Measurements from ENCODE around the gene ANAPC16. TPM values are rescaled to one million over a fixed set of nuclear protein-coding genes. Genes with fewer than 3 reads are reported as not detected.

ANAPC16 gene
- total RNA-seq, 2 donors from 2014 or later: 57.4 to 68.4 TPM

DNA sequence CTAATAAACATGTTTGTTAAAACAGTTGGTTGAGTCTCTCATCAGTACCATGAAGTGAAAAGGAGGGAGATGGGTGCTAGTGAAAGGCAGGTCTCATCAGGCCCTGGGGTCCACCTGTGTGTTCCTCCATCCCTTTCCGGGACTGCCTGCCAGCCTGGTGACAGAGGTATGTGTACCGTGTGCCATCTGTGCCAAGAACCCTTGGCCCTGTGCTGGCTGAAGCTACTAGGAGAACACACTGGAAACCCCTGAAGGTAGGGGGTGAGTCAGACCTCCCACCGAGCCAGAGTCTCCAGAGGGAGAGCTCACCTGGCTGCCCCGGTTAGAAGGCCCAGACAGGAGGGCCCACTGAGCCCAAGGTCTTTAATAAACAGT is 60.2 kb downstream of the ANAPC16 start:
- peak overlapping the region; percentile 68 for H3K27ac Mint-ChIP-seq
- H3K4me1 Mint-ChIP-seq: peaks cover 39% of the 10 kb centered on the region
- no peak overlapping the region for H3K27ac ChIP-seq (ENCODE audit: low read depth, low read length)
- TF ChIP-seq, protein P1, sequence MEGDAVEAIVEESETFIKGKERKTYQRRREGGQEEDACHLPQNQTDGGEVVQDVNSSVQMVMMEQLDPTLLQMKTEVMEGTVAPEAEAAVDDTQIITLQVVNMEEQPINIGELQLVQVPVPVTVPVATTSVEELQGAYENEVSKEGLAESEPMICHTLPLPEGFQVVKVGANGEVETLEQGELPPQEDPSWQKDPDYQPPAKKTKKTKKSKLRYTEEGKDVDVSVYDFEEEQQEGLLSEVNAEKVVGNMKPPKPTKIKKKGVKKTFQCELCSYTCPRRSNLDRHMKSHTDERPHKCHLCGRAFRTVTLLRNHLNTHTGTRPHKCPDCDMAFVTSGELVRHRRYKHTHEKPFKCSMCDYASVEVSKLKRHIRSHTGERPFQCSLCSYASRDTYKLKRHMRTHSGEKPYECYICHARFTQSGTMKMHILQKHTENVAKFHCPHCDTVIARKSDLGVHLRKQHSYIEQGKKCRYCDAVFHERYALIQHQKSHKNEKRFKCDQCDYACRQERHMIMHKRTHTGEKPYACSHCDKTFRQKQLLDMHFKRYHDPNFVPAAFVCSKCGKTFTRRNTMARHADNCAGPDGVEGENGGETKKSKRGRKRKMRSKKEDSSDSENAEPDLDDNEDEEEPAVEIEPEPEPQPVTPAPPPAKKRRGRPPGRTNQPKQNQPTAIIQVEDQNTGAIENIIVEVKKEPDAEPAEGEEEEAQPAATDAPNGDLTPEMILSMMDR (conservative IDR thresholded peaks at IDR 0.05): no peak
- H3K27me3 Mint-ChIP-seq (ENCODE audit: insufficient read depth): no peaks in the 10 kb centered on the region
- H3K4me3 ChIP-seq (ENCODE audit: low read length): peak overlapping the region; percentile 92
- H3K9me3 Mint-ChIP-seq: no peaks in the 10 kb centered on the region
- peaks cover 20% of the 10 kb centered on the region for H3K4me1 ChIP-seq (ENCODE audit: control insufficient read depth, insufficient read depth, low read length)
- WGBS, 2 experiments (ENCODE audit: insufficient coverage in 1 of 2, insufficient read length in 1 of 2): 86 to 89% methylated on average over 4 of the region's 4 CpGs
- H3K9me3 ChIP-seq (ENCODE audit: control insufficient read depth, low read length): no peaks in the 10 kb centered on the region
- no peak for DNase-seq
- H3K9ac ChIP-seq (ENCODE audit: extremely low read depth, low read length, poor library complexity, severe bottlenecking): no peak overlapping the region
- H3K36me3 Mint-ChIP-seq (ENCODE audit: low read depth): peaks cover 1% of the 10 kb centered on the region
- H3K36me3 ChIP-seq (ENCODE audit: control insufficient read depth, insufficient read depth, low read length): peaks cover 7% of the 10 kb centered on the region
- H3K4me3 Mint-ChIP-seq: peak overlapping the region; percentile 85
- H3K27me3 ChIP-seq (ENCODE audit: control insufficient read depth, insufficient read depth, low read length, poor library complexity, severe bottlenecking): no peaks in the 10 kb centered on the region

DNA sequence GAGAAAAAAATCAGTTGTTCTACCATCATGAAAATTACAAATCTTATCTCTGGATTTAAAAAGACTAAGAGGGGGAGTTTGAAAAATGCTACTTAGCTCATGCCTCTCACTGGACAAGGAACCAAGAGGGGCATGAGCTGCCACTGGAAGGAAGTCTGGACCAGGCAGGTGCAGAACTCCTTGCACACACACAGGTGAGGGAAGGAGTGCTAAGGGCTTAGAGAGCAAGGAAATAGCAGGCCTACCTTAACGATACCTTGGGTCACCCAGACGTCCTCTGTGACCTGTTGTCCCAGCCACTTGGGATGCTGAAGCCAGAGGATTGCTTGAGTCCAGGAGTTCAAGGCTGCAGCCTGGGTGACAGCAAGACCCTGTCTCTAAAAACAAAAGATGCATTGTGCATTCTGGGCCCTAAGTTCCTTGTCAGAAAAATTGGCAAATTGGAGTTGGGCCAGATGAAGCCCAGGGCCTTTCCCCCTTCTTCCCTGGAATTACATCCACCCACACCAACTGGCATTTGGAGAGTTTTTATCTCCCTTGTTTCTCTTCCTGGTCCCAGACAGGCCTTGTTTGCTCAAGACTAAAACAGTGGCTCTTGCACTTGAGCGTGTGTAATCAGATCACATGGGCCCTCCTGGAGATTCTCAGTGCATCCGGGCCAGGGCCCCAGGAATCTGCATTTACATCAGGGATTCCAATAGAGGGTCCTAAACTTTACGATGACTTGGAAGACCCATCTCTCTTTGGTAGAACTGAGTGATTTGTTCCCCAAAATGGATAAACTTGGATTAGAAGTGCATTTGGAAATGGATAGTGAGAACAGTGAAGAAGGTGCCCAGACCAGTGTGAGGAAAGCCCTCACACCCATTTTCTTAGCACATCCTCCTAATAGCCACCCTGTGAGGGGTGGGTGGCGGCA is 60.9 kb downstream of the ANAPC16 start:
- WGBS, 2 experiments (ENCODE audit: insufficient coverage in 1 of 2, insufficient read length in 1 of 2): 82 to 88% methylated on average over 5 to 6 of the region's 6 CpGs
- Mint-ChIP-seq H3K27ac (peak overlapping the region; percentile 68), H3K4me1 (peaks cover 36% of the 10 kb centered on the region), H3K27me3 (ENCODE audit: insufficient read depth) (no peaks in the 10 kb centered on the region), H3K9me3 (no peaks in the 10 kb centered on the region), H3K36me3 (ENCODE audit: low read depth) (peaks cover 1% of the 10 kb centered on the region), H3K4me3 (peak overlapping the region; percentile 85)
- TF ChIP-seq, protein P1 (conservative IDR thresholded peaks at IDR 0.05): no peak
- Histone ChIP-seq H3K9ac (ENCODE audit: extremely low read depth, low read length, poor library complexity, severe bottlenecking) (no peak overlapping the region), H3K27ac (ENCODE audit: low read depth, low read length) (no peak overlapping the region), H3K27me3 (ENCODE audit: control insufficient read depth, insufficient read depth, low read length, poor library complexity, severe bottlenecking) (no peaks in the 10 kb centered on the region), H3K9me3 (ENCODE audit: control insufficient read depth, low read length) (no peaks in the 10 kb centered on the region), H3K4me3 (ENCODE audit: low read length) (no peak overlapping the region), H3K36me3 (ENCODE audit: control insufficient read depth, insufficient read depth, low read length) (peaks cover 7% of the 10 kb centered on the region), H3K4me1 (ENCODE audit: control insufficient read depth, insufficient read depth, low read length) (peaks cover 20% of the 10 kb centered on the region)
- DNase-seq: no peak

DNA sequence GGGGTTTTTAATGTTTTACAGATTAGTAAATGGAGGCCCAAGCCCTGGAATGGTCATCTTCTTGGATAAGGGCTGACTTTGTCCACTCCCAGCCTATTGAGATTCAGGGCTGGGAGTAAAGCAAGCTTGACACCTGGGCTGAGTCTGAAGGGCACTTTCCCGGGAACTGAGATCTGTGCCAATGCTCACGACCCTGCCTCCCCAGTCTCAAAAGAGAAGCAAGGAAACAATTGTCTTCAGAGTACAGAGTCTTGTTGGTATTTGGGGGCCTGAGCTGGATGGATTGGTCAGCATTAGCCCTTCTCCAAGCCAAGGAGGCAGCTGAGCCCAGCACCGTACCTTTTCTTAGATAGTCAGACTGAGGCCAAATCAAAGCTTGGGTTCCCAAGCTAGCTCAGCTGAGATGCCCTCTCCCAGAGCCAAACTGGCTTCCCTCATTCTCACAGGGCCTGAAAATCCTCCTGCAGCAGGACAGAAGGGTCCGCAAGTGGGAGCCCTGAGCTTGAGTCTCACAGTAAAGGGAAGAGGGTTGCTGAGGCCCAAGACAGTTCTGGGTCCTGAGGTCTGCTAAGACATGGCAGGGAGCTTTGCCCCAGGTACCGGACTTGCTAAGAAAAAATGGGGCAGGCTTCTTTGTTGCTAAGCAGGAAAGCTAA is 61.7 kb downstream of the ANAPC16 start:
- H3K4me3 ChIP-seq (ENCODE audit: low read length): no peak overlapping the region
- Mint-ChIP-seq H3K27ac (no peak overlapping the region), H3K4me3 (no peak overlapping the region), H3K9me3 (no peaks in the 10 kb centered on the region), H3K27me3 (ENCODE audit: insufficient read depth) (no peaks in the 10 kb centered on the region), H3K36me3 (ENCODE audit: low read depth) (peaks cover 1% of the 10 kb centered on the region), H3K4me1 (peaks cover 31% of the 10 kb centered on the region)
- H3K36me3 ChIP-seq (ENCODE audit: control insufficient read depth, insufficient read depth, low read length): peaks cover 7% of the 10 kb centered on the region
- H3K4me1 ChIP-seq (ENCODE audit: control insufficient read depth, insufficient read depth, low read length): peaks cover 20% of the 10 kb centered on the region
- H3K27me3 ChIP-seq (ENCODE audit: control insufficient read depth, insufficient read depth, low read length, poor library complexity, severe bottlenecking): no peaks in the 10 kb centered on the region
- TF ChIP-seq, protein P1 (conservative IDR thresholded peaks at IDR 0.05): no peak
- no peak for DNase-seq
- WGBS, 2 experiments (ENCODE audit: insufficient coverage in 1 of 2, insufficient read length in 1 of 2): 93 to 98% methylated on average over 4 to 5 of the region's 5 CpGs
- H3K9me3 ChIP-seq (ENCODE audit: control insufficient read depth, low read length): no peaks in the 10 kb centered on the region
- H3K9ac ChIP-seq (ENCODE audit: extremely low read depth, low read length, poor library complexity, severe bottlenecking): no peak overlapping the region
- H3K27ac ChIP-seq (ENCODE audit: low read depth, low read length): no peak overlapping the region

Data from endodermal cell (in vitro differentiated cells).